Measurements from ENCODE around the gene ZDHHC3. TPM values are rescaled to one million over a fixed set of nuclear protein-coding genes. Genes with fewer than 3 reads are reported as not detected.
A peak's percentile ranks its signal among the peaks of the same experiment; 100 is the strongest.

Gene ZDHHC3
- total and polyA plus RNA-seq, 9 donors, result 39.1 to 47.6 (median 42.4) TPM

- Histone ChIP-seq H3K4me3 (ENCODE audit: low read length) (no peak overlapping the region), H3K9me3 (replicated peaks; ENCODE audit: control insufficient read depth, low read depth, low read length) (no peaks in the 10 kb centered on the region), H3K4me1 (ENCODE audit: control insufficient read depth, insufficient read depth, low read length) (peaks cover 48% of the 10 kb centered on the region), H3K27ac (ENCODE audit: low read length) (peak overlapping the region; percentile 92), H3K36me3 (ENCODE audit: control insufficient read depth, insufficient read depth, low read length) (peaks cover 29% of the 10 kb centered on the region), H3K27me3 (ENCODE audit: control insufficient read depth, insufficient read depth, low read length) (no peaks in the 10 kb centered on the region)
- WGBS (ENCODE audit: insufficient coverage), result 26% methylated on average over 4 of the region's 7 CpGs
- peak; percentile 80 for DNase-seq
These were observed 36.0 kb upstream of the ZDHHC3 start for GRCh38 chr3:45011756-45012508.

- Histone ChIP-seq H3K36me3 (ENCODE audit: control insufficient read depth, insufficient read depth, low read length) (peaks cover 29% of the 10 kb centered on the region), H3K27ac (ENCODE audit: low read length) (peak overlapping the region; percentile 92), H3K27me3 (ENCODE audit: control insufficient read depth, insufficient read depth, low read length) (no peaks in the 10 kb centered on the region), H3K4me1 (ENCODE audit: control insufficient read depth, insufficient read depth, low read length) (peaks cover 42% of the 10 kb centered on the region), H3K4me3 (ENCODE audit: low read length) (no peak overlapping the region), H3K9me3 (replicated peaks; ENCODE audit: control insufficient read depth, low read depth, low read length) (no peaks in the 10 kb centered on the region)
- DNase-seq, result no peak
- WGBS (ENCODE audit: insufficient coverage), result no CpG with 5 or more reads among the region's 3 CpGs
These were observed 34.9 kb upstream of the ZDHHC3 start for GRCh38 chr3:45010811-45011333.

GRCh38 chr3:45009868-45010267 is 33.9 kb upstream of the ZDHHC3 start:
- no CpG with 5 or more reads among the region's 1 CpG for WGBS (ENCODE audit: insufficient coverage)
- Histone ChIP-seq H3K36me3 (ENCODE audit: control insufficient read depth, insufficient read depth, low read length) (peaks cover 29% of the 10 kb centered on the region), H3K9me3 (replicated peaks; ENCODE audit: control insufficient read depth, low read depth, low read length) (no peaks in the 10 kb centered on the region), H3K27ac (ENCODE audit: low read length) (peak overlapping the region; percentile 13), H3K4me3 (ENCODE audit: low read length) (no peak overlapping the region), H3K27me3 (ENCODE audit: control insufficient read depth, insufficient read depth, low read length) (no peaks in the 10 kb centered on the region), H3K4me1 (ENCODE audit: control insufficient read depth, insufficient read depth, low read length) (peaks cover 42% of the 10 kb centered on the region)
- DNase-seq, result no peak

GRCh38 chr3:45008117-45008516 is 32.1 kb upstream of the ZDHHC3 start:
- DNase-seq, result no peak
- peaks cover 28% of the 10 kb centered on the region for H3K36me3 ChIP-seq (ENCODE audit: control insufficient read depth, insufficient read depth, low read length)

GRCh38 chr3:45007091-45007490 is 31.1 kb upstream of the ZDHHC3 start:
- WGBS (ENCODE audit: insufficient coverage), result 82% methylated on average over 8 of the region's 8 CpGs

More at GRCh38 chr3:45008117-45008516, 32.1 kb upstream of the ZDHHC3 start:
- Histone ChIP-seq H3K27ac (ENCODE audit: low read length) (peak overlapping the region; percentile 15), H3K4me3 (ENCODE audit: low read length) (no peak overlapping the region), H3K9me3 (replicated peaks; ENCODE audit: control insufficient read depth, low read depth, low read length) (no peaks in the 10 kb centered on the region), H3K4me1 (ENCODE audit: control insufficient read depth, insufficient read depth, low read length) (peaks cover 39% of the 10 kb centered on the region), H3K27me3 (ENCODE audit: control insufficient read depth, insufficient read depth, low read length) (no peaks in the 10 kb centered on the region)
- 100% methylated on average over 1 of the region's 1 CpG for WGBS (ENCODE audit: insufficient coverage)

GRCh38 chr3:45003859-45004258 is 27.9 kb upstream of the ZDHHC3 start:
- 100% methylated on average over 1 of the region's 2 CpGs for WGBS (ENCODE audit: insufficient coverage)
- H3K36me3 ChIP-seq (ENCODE audit: control insufficient read depth, insufficient read depth, low read length), result peaks cover 48% of the 10 kb centered on the region
- peak overlapping the region; percentile 48 for H3K27ac ChIP-seq (ENCODE audit: low read length)
- peaks cover 16% of the 10 kb centered on the region for H3K4me1 ChIP-seq (ENCODE audit: control insufficient read depth, insufficient read depth, low read length)
- no peak overlapping the region for H3K4me3 ChIP-seq (ENCODE audit: low read length)
- H3K27me3 ChIP-seq (ENCODE audit: control insufficient read depth, insufficient read depth, low read length), result no peaks in the 10 kb centered on the region
- DNase-seq, result no peak
- no peaks in the 10 kb centered on the region for H3K9me3 ChIP-seq (replicated peaks; ENCODE audit: control insufficient read depth, low read depth, low read length)

More at GRCh38 chr3:45007091-45007490, 31.1 kb upstream of the ZDHHC3 start:
- H3K4me1 ChIP-seq (ENCODE audit: control insufficient read depth, insufficient read depth, low read length), result peaks cover 35% of the 10 kb centered on the region
- peak overlapping the region; percentile 53 for H3K27ac ChIP-seq (ENCODE audit: low read length)
- no peak for DNase-seq
- H3K9me3 ChIP-seq (replicated peaks; ENCODE audit: control insufficient read depth, low read depth, low read length), result no peaks in the 10 kb centered on the region
- H3K4me3 ChIP-seq (ENCODE audit: low read length), result no peak overlapping the region
- H3K27me3 ChIP-seq (ENCODE audit: control insufficient read depth, insufficient read depth, low read length), result no peaks in the 10 kb centered on the region
- H3K36me3 ChIP-seq (ENCODE audit: control insufficient read depth, insufficient read depth, low read length), result peaks cover 28% of the 10 kb centered on the region

- Histone ChIP-seq H3K27ac (ENCODE audit: low read length) (peak overlapping the region; percentile 48), H3K27me3 (ENCODE audit: control insufficient read depth, insufficient read depth, low read length) (no peaks in the 10 kb centered on the region), H3K4me3 (ENCODE audit: low read length) (no peak overlapping the region), H3K9me3 (replicated peaks; ENCODE audit: control insufficient read depth, low read depth, low read length) (no peaks in the 10 kb centered on the region), H3K36me3 (ENCODE audit: control insufficient read depth, insufficient read depth, low read length) (peaks cover 50% of the 10 kb centered on the region), H3K4me1 (ENCODE audit: control insufficient read depth, insufficient read depth, low read length) (peaks cover 16% of the 10 kb centered on the region)
- no peak for DNase-seq
These were observed 27.4 kb upstream of the ZDHHC3 start for GRCh38 chr3:45003406-45003805.

GRCh38 chr3:45002720-45003119 is 26.7 kb upstream of the ZDHHC3 start:
- Histone ChIP-seq H3K9me3 (replicated peaks; ENCODE audit: control insufficient read depth, low read depth, low read length) (no peaks in the 10 kb centered on the region), H3K27ac (ENCODE audit: low read length) (peak overlapping the region; percentile 48), H3K4me1 (ENCODE audit: control insufficient read depth, insufficient read depth, low read length) (peaks cover 16% of the 10 kb centered on the region), H3K27me3 (ENCODE audit: control insufficient read depth, insufficient read depth, low read length) (no peaks in the 10 kb centered on the region), H3K4me3 (ENCODE audit: low read length) (no peak overlapping the region), H3K36me3 (ENCODE audit: control insufficient read depth, insufficient read depth, low read length) (peaks cover 49% of the 10 kb centered on the region)
- no CpG with 5 or more reads among the region's 3 CpGs for WGBS (ENCODE audit: insufficient coverage)
- no peak for DNase-seq

- Histone ChIP-seq H3K36me3 (ENCODE audit: control insufficient read depth, insufficient read depth, low read length) (peaks cover 48% of the 10 kb centered on the region), H3K27me3 (ENCODE audit: control insufficient read depth, insufficient read depth, low read length) (no peaks in the 10 kb centered on the region), H3K9me3 (replicated peaks; ENCODE audit: control insufficient read depth, low read depth, low read length) (no peaks in the 10 kb centered on the region), H3K4me3 (ENCODE audit: low read length) (no peak overlapping the region), H3K27ac (ENCODE audit: low read length) (peak overlapping the region; percentile 48), H3K4me1 (ENCODE audit: control insufficient read depth, insufficient read depth, low read length) (peaks cover 14% of the 10 kb centered on the region)
- no CpG with 5 or more reads among the region's 2 CpGs for WGBS (ENCODE audit: insufficient coverage)
- no peak for DNase-seq
These were observed 26.2 kb upstream of the ZDHHC3 start for GRCh38 chr3:45002139-45002660.

- Histone ChIP-seq H3K27ac (ENCODE audit: low read length) (no peak overlapping the region), H3K27me3 (ENCODE audit: control insufficient read depth, insufficient read depth, low read length) (no peaks in the 10 kb centered on the region), H3K4me1 (ENCODE audit: control insufficient read depth, insufficient read depth, low read length) (peaks cover 10% of the 10 kb centered on the region), H3K36me3 (ENCODE audit: control insufficient read depth, insufficient read depth, low read length) (peaks cover 48% of the 10 kb centered on the region), H3K4me3 (ENCODE audit: low read length) (no peak overlapping the region), H3K9me3 (replicated peaks; ENCODE audit: control insufficient read depth, low read depth, low read length) (no peaks in the 10 kb centered on the region)
- DNase-seq, result no peak
- WGBS (ENCODE audit: insufficient coverage), result no CpG with 5 or more reads among the region's 3 CpGs
These were observed 25.8 kb upstream of the ZDHHC3 start for GRCh38 chr3:45001738-45002137.

Measured in muscle of leg (tissue), 11 donors.